A172 (cell line): ENCODE measurements around the gene JAK3. TPM values are rescaled to one million over a fixed set of nuclear protein-coding genes. Genes with fewer than 3 reads are reported as not detected.
"Not testable (repeated sequence)": the region's sequence is repeated elsewhere in the genome, so short reads cannot be mapped to it uniquely, and the experiment has no call there.

Experiments
- DNase-seq: peaks from one replicate; pipeline ENCODE4 v3.0.0-alpha.2; 2015; ENCODE audit warnings: low spot score
- total RNA-seq: library from RNA; depleted of rRNA; stranded (reverse); fragments of >200 nt; shearing (Covaris generic); gene quantifications from 2 replicates; pipeline ENCODE4 v1.2.3, GENCODE V29; 2014

JAK3 gene
- total RNA-seq, 1 experiment from 2014 or later = 0.41 TPM

- peak; percentile 38 for DNase-seq
These were observed 44.4 kb downstream of the JAK3 start for GRCh38 chr19:17803264-17803896.

- DNase-seq = no peak
These were observed 45.5 kb downstream of the JAK3 start for GRCh38 chr19:17802137-17802858.

GRCh38 chr19:17798599-17798998 lies 49.2 kb downstream of the JAK3 start:
- not testable (repeated sequence) for DNase-seq

- peak; percentile 77 for DNase-seq
These were observed 50.2 kb downstream of the JAK3 start for GRCh38 chr19:17797424-17798201.

- DNase-seq = no peak
These were observed 50.9 kb downstream of the JAK3 start for GRCh38 chr19:17796838-17797423.

- DNase-seq = no peak
These were observed 51.6 kb downstream of the JAK3 start for GRCh38 chr19:17796013-17796837.

GRCh38 chr19:17795495-17795856 lies 52.3 kb downstream of the JAK3 start:
- DNase-seq = no peak

GRCh38 chr19:17794731-17795494 lies 52.9 kb downstream of the JAK3 start, which contains the start of gene B3GNT3:
Gene B3GNT3, plus strand, starts transcription at chr19:17795138. Its CDS starts 12,670 bp downstream, at chr19:17807808.
- no peak for DNase-seq

GRCh38 chr19:17794412-17794730 lies 53.4 kb downstream of the JAK3 start:
- DNase-seq = no peak

GRCh38 chr19:17790059-17790780 lies 57.6 kb downstream of the JAK3 start:
- DNase-seq = no peak

GRCh38 chr19:17788632-17789031 lies 59.1 kb downstream of the JAK3 start:
- no peak for DNase-seq

- no peak for DNase-seq
These were observed 60.4 kb downstream of the JAK3 start for GRCh38 chr19:17787274-17787913.

- peak; percentile 70 for DNase-seq
These were observed 63.4 kb downstream of the JAK3 start for GRCh38 chr19:17784201-17785008.

- DNase-seq = not testable (repeated sequence)
These were observed 64.1 kb downstream of the JAK3 start for GRCh38 chr19:17783721-17784120.

GRCh38 chr19:17780781-17781180 lies 67.0 kb downstream of the JAK3 start:
- DNase-seq = no peak

- no peak for DNase-seq
These were observed 68.5 kb downstream of the JAK3 start for GRCh38 chr19:17778968-17779929.

GRCh38 chr19:17778251-17778967 lies 69.4 kb downstream of the JAK3 start:
- DNase-seq = peak; percentile 43
